Measurements from ENCODE around the gene FHAD1.
"Not testable (repeated sequence)": the region's sequence is repeated elsewhere in the genome, so short reads cannot be mapped to it uniquely, and the experiment has no call there.

FHAD1 gene

DNA sequence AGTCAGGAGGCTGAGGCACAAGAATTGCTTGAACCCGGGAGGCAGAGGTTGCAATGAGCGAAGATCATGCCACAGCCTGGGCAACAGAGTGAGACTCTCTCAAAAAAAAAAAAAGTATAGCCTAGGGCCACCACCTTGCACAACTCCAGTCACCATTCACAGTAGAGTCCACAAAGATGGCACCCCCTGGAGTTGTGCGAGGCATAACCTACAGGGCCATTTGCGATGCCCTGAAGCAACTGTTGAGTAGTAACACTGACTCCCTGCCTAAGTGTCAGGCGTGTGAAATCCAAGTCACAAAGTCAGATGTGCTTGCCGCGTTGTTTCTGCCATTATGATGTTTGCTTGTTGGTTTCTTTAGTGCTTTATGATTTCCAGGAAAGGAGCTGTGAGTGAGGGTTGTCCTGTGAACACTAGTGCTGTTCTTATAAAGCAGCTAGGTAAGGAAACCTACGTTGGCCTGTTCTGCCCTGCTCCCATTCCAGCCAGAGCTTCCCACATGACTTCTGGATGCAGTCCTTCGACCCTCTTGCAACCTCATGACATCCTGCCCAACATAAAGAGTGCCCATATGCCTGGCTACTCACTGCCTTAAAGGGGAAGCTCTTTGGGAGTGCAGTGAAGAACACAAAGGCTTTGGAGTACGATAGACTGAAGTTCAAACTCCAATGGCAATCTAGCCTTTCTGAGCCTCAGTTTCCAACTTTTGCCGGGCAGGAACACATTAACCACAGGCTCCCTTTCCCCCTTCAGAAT lies 29.8 kb downstream of the FHAD1 start:
- DNase-seq (ENCODE audit: low read depth, low spot score): no peak

DNA sequence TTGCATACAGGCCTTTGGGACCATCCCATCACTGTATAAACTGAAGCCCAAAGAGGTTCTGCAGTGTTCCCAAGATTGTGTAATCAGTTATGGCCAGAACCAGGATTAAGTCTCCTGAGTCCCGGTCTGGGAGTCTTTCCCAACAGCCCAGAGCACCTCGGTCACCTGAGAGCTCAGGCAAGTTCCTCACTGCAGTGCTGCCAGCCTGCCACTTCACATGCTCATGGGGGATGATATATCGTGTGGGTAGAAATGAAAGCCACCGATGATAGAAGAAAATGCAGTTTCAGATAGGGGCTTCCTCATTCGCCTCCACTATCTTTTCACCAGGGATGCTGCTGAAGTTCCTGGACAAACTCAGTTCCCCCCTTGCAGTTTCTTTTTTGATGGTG lies 30.4 kb downstream of the FHAD1 start:
- no peak for DNase-seq (ENCODE audit: low read depth, low spot score)

DNA sequence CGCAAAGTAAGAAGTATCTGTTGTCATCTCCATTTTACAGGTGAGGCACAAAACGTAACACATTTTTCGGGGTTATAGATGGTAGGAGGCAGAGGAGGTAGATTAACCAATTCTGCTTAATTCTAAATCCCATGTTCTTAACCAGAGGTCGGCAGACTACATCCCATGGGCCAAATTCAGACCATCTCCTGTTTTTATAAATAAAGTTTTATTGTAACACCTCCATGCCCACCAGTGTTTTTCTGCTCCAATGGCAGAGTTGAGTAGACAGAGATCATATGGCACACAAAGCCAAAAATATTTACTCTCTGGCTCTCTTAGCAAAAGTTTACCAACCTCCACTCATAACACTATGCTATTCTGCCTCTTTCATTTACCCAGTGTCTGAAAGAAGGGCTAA lies 30.9 kb downstream of the FHAD1 start:
- no peak for DNase-seq (ENCODE audit: low read depth, low spot score)

DNA sequence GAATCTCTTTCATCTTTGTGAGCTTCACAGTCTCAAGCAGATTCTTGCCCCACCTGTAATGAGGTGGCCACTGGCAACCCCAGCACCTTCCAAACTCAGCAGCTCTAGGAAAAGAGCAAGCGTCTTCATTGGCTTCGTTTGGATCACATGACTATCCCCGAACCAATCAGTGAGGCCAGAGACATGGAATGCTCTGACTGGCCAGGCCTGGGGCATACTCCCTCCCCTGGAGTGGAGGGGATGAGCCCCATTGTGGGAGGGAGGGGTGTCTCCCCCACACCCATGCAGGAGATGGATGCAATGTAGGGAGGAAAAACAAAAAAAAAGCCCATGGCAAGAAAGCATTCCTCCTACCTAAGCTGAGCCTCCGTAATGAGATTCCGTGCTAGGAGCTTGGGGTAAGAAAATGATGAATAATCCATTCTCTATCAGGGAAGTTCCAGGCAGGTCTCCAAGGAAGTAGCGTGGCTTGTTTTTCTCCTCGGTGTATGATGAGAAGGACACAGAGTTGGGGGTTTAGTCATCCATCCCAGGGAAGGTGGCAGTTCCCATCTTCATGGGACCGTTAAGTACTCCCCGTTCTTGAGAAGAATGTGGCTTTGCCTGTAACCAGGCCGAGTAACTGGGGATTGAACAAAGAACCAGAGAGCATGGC lies 32.7 kb downstream of the FHAD1 start:
- no peak for DNase-seq (ENCODE audit: low read depth, low spot score)

DNA sequence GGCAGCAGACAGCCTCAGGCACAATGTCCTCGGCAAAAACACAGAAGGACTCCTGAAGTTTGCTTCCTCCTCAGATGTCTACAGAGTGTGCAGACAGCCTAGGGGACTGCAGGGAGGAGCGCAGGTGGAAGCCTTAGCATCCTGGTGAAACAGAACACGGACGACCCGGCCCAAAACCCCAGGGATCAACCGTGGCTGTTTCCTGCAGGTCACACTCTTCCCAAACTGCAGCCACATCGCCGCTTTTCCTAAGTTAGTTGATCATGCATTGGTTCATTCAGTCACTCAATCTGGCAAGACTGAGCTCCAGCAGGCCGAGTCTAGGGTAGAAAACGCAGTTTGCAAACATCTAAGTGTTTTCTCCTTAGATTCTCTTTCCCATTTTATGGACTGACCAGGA lies 33.4 kb downstream of the FHAD1 start:
- no peak for DNase-seq (ENCODE audit: low read depth, low spot score)

DNA sequence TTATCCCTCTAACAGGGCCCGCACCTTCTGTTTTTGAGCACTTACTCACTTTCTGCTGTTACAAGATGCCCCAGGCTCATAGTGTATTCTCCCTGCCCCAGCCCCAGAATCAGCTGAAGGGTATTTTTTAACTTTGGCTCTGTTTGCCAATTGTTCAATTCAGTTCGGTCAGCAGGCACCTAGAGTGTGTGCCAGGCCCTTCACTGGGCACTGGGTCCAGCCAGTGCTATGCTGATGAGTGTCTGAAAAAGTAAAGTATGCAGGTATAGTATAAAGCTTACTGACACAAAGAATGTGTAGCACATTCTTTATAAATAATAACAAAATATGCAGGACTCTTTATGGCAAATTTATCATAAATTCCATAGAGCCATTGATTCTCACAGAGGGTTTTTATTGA lies 35.0 kb downstream of the FHAD1 start:
- no peak for DNase-seq (ENCODE audit: low read depth, low spot score)

DNA sequence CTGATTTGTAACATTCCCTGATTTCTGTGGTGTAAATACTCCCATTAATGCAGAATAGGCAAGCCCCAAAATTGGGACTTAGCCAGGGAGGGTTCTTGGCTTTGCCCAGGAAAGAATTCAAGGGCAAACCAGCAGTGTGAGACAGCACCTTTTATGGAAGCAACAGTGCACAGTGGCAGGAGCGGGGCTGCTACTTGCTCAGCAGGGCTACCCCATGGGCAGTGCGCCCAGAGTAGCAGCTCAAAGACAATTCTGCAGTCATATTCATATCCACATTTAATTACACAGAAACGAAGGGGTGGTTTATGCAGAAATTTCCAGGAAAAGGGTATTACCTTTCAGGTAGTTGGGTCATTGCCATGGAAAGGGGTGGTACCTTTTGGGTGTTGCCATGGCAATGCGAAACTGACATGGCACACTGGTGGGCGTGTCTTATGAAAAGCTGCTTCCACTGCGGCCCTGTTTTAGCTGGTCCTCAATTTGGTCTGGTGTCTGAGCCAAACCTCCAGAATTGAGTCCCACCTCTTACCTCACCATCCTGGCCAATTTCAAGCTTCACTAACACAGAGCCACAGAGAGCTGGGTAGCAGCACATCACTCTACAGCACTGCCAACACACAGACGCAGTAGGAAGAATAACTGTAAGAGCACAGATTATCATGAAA lies 35.9 kb downstream of the FHAD1 start:
- DNase-seq (ENCODE audit: low read depth, low spot score): no peak

DNA sequence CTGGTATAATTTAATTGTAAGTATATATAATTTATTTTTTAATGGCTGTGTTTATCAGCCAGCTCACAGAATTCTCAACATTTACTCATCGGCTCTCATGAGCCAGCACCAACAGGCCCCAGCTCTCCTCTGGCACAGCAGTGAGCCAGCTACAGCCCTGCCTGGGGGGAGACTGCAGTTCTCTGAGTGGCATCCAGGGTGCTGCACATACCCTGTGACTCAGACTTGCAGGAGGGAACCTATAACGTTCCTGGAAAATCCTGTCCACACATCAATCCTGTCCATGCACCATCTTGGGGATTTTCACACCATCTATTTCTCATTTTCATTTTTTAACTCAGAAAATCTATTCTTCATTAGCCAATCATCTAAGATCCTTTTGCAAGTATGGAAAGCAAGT lies 36.5 kb downstream of the FHAD1 start:
- no peak for DNase-seq (ENCODE audit: low read depth, low spot score)

DNA sequence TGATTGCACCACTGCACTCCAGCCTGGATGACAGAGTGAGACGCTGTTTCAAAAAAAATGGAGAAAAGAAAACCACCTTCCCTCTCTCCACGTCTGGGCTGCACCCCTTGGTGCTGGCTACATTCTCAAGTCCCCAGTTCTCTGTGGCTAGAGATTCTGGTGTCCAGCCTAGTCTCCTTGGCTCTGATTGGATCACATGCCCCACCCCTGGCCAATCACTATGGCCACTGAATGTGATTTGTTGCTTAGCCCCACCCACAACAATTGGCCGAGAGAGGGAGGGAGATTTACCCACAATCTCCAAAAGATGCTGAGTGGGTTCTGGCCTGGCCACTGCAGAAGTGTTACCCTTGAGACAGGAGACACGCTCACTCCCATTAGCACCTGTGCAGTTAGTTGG lies 39.4 kb downstream of the FHAD1 start:
- no peak for DNase-seq (ENCODE audit: low read depth, low spot score)

DNA sequence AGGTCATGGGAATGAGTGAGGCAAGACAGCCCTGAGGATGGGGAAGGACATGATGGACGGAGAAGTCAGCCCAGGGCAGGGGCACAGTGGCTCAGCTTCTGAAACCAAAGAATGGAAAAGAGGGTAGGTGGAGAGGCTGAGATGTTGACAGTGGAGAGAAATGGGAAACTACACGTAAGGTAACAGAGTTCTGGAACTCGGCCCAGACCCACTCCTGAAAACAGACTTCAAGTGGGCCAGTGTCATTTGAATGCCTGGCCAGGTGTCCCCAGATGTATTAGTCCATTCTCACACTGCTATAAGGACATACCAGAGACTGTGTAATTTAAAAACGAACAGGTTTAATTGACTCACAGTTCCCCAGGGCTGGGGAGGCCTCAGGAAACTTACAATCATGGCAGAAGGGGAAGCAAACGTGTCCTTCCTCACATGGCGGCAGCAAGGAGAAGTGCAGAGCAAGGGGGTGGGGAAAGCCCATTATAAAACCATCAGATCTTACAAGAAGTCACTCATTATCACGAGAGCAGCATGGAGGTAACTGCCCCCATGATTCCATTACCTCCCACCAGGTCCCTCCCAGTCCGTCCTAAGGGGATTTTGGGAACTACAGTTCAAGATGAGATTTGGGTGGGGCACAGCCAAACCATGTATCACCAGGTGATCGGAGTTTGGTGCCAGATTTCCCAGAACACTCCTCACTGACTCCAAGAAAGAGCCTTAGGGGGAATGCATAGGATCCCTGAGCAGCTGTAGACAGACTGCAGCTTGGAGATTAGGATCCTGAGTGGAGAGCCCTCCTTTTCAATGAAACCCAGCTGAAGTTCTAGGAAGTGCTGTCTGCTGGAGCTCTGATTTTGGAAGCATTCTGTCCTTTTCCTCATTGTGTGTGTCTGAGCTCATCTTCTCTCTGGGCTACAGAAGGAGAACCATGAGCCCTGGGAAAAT lies 40.3 kb downstream of the FHAD1 start:
- DNase-seq (ENCODE audit: low read depth, low spot score): no peak

DNA sequence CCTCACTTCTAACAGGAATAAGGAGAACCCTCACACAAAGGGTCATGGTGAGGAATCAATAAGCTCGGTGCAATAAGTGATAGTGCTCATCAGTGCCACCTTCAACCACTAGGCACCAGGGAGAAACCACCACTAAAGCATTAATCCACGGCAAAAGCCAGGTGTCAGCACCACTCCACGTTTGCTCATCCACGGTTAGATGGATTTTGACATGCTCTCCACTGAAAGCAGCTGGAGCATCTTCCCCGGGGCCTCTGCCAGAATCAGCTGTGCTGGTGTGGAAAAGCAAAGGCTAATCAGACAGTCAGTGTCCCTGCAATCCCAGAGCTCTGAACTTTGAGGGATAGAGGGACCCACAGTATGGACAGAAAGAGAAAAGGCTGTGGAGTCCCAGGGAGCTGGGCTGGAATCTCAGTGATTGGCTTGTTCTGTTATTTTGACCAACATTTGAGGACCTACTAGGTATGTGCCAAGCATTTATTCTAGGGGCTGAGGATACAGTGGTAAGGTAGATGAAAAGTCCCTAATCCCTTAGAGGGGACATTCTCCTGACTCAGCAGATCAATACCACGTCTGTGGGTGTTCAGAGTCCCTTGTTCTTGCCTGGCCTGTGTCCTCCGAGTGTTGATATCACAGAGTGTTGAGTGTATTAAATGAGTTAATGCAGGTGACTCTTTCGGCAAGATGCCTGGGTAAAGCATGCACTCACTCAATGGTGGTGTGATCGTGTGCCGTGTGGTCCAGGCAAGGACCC lies 41.3 kb downstream of the FHAD1 start:
- DNase-seq (ENCODE audit: low read depth, low spot score): no peak

DNA sequence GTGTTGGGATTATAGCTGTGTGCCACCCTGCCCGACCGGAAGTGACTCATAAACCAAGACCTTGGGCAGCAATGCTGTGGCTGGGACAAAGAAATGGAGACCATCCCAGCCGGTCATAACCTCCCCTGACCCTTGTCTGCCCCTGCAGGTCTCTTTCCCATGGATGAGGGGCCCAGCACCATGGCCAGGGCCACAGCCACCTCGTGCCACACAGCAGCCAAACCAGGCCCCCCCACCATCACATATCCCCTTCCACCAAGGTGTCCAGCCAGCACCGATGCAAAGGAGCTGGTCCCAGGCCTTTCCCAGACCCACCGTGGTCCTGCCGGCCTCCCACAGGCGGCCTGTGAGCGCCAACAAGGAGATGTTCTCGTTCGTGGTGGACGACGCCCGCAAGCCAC lies 42.2 kb downstream of the FHAD1 start:
- DNase-seq (ENCODE audit: low read depth, low spot score): no peak

DNA sequence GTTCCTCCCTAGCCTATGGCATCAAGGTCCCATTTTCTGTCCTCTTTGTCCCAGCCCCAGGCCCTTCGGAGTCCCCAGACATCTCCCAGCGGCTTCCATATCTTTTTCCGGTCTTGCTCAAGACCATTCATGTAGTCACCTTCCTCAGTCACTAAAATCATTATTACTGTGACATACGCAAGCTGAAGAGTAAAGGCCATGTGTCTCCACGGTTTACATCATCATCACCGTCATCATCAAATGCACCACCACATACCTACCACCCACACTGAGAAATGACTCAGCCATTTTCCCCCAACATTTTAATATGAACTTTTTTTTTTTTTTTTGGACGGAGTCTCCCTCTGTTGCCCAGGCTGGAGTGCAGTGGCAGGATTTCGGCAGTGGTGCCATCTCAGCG lies 43.4 kb downstream of the FHAD1 start:
- no peak for DNase-seq (ENCODE audit: low read depth, low spot score)

DNA sequence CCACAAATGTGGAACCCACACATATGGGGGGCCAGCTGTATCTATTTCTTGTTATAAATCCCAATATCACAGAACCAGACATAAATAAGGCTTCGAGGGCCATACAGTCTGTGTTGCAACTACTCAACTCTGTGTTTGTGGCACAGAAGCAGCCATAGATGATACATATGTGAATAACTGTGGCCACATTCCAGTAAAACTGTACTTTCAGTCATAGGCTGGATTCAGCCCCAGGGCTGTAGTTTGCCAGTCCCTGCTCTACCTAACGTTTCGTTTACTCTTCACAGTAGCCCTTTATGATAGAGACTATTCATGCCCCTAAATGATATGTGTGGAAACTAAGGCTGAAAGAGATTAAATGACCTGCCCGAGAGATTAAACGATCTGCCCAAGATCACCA lies 48.7 kb downstream of the FHAD1 start:
- DNase-seq (ENCODE audit: low read depth, low spot score): no peak

DNA sequence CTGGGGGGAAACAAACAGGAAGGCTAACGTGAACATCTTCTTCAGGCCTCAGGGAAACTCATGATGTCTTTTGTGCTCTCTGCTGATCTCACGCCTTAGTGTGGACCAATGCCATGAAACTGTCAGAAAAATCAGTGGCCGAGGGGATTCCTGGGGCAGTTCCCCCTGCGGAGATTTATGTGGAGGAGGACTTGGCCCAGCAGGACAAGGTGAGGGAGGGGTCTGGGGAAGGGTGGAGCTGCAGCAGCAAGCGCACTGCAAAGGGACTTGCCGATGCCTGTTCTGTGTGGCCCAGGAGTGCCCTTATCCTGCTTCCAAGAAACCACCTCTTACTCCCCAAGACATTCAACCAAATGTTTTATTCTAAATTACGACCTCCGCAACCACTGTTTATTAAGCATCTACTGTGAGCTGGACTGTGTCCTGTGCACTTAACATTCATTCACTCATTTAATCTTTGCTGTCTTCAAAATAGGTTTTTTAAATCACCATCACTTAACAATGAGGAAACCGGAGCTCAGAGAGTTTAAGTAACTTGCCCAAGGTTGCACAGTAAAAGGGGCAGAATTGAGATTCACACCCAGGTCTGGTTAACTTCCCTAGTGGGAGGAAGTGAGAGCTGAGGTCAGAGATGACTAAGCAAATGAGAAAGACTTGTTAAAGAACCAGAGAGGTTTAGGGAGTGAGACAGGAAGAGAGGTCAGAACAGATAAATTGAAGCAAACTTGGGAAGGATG lies 49.7 kb downstream of the FHAD1 start:
- DNase-seq (ENCODE audit: low read depth, low spot score): no peak

DNA sequence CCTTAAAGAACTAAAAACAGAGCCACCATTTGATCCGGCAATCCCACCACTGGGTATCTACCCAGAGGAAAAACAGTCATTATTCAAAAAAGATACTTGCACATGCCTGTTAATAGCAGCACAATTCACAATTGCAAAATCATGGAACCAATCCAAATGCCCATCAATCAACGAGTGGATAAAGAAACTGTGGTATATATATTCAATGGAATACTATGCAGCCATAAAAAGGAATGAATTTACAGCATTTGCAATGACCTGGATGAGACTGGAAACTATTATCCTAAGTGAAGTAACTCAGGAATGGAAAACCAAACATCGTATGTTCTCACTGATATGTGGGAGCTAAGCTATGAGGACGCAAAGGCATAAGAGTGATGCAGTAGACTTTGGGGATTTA lies 51.0 kb downstream of the FHAD1 start:
- DNase-seq (ENCODE audit: low read depth, low spot score): not testable (repeated sequence)

DNA sequence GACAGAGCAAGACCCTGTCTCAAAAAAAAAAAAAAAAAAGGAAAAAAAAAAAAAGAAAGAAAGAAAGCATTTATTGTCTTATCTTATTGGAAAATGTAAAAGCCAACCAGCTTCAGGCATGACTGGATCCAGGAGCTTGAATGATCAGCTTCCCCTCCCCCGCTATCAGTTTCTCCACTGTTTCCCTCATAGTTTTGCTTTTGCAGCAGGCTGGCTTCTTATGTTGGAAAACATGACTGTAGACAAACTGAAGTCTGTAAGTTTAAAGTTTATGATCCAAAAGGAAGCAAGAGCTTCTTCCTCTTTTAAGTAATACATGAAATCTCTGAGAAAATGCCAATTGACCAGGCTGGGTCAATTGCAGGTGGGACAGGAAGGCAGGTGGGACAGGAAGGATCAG lies 52.2 kb downstream of the FHAD1 start:
- DNase-seq (ENCODE audit: low read depth, low spot score): no peak

DNA sequence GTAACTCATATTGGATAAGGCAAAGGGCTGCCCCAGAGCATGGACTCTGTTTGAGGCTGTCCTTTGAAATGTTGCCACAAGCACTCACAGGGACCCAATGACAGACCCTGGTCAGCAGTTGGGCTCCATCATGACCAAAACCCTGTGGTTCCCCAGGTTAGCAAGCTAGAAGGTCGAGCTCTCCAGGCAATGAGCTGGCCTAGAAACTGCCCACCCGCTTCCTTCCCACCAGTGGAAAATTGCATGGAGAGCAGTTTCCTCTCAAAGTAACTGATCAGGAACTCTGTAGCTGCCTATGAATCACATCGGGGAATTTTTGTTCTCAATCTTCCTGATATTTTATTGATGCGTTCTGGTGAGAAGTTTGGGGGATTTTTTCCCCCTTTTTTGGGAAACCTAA lies 52.8 kb downstream of the FHAD1 start:
- DNase-seq (ENCODE audit: low read depth, low spot score): no peak

DNA sequence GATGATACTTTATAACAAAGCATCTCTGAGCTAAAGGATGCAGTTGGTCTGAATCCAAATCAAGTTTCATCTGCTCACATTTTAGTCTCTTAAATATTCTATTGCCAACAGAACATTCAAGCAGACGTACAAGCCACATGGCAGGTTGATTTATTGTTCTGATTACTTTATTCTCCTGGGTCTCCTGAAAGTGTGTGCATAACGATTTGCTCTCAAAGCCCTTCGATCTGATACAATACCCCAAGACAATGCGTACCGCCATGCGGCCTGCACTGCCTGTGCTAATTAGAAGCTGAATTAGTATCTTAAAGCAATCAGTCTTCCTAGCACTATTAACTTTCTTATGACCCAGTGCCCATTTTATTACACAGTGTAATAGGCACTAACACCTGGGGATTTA lies 56.9 kb downstream of the FHAD1 start:
- DNase-seq (ENCODE audit: low read depth, low spot score): no peak

DNA sequence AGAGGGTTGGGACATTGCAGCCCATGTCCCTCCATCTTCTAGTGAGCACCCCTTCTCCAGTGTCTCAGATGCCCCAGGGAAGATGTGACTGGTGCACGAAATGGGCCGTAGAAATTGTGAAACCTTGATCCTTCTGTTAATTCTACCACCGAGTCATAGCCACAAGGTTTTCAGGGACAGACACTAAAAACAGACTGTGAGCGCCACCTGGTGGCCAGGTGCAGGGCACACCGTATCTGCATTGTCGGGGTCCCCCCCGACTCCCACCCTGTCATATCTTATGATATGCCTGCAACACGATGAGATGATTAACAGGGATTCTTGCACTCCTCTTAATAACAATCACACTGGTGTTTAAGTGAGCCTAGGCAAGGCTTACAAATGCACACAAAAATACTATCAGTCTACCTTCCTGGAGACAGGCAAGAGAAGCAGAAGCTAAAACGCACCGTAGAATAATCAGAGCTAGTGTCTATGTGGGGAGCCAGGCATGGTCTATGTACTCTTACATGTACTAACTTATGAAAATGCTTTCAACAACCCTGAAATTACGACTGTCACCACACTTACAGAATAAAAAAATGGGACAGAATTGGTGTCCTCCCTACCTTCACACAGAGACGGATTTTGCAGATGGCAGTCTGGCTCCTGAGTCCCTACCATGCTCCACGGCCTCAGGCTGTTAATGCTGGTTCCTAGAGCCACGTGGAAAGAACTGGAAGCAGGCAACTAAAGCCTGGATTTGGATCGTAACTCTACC lies 57.9 kb downstream of the FHAD1 start:
- DNase-seq (ENCODE audit: low read depth, low spot score): peak; percentile 74

Measured in ELF-1 (cell line).